ENCODE results near the gene ACYP2.
"Not testable (repeated sequence)": the region's sequence is repeated elsewhere in the genome, so short reads cannot be mapped to it uniquely, and the experiment has no call there.

Gene ACYP2

DNA sequence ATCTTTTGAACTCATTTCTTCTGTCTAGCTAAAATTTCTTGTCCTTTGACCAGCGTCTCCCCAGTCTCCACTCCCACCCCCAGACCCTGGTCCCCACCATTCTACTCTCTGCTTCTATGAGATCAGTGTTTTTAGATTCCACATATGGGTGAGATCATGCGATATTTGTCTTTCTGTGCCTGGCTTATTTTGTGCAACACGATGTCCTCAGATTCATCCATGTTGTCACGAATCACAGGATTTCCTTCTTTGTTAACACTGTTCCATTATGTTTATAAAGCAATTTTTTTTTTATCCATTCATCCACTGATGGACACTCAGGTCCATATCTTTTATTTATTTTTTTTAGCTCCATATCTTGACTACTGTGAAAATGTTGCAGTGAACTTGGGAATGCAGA is 16.0 kb upstream of the ACYP2 start:
- no peak for DNase-seq (ENCODE audit: low read depth in 2 of 2)

DNA sequence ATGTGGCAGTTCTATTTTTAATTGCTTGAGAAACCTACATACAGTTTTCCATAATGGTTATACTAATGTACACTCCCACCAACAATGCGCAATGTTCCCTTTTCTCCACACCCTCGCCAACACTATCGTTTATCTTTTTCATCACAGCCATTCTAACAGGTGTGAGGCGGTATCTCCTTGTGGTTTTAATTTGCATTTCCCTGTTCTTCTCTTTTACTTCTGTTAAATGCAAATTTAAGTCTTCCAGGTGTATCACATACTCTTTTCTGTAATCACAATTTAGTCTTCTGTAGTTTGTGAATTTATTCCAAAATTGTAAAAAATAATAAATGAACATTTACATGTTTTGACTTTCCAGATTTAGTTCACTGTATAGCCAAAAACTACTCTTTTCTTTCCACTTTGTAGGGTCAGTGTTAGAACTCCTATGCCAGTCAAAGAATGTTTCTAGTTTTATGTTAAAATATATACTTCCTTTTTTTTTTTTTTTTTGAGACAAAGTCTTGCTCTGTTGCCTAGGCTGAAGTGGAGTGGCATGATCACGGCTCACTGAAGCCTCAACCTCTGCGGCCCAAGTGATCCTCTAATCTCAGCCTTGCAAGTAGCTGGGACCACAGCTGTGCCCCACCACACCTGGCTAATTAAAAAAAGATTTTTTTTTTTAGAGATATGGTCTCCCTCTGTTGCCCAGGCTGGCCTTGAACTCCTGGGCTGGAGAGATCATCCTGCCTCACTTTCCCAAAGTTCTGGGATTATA is 15.4 kb upstream of the ACYP2 start:
- DNase-seq (ENCODE audit: low read depth in 2 of 2): no peak

DNA sequence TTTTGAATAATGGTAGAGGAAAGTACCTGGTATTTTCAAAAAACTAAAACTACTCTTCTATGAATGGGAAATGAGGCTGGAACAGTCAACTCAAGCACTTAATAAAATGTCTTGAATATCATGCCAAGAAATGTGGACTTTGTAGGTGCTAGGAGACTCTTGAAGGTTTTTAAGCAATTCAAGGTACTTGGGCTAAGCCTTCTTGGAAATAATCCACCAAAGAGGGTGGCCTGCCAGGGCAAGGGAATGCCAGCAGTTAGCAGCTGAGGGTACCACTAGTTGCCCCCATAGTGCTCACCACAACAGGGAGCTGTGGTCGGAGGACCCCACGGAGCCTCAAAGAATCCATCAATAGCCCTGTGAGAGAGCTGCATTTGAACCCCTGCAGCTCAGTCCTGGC is 14.6 kb upstream of the ACYP2 start:
- no peak for DNase-seq (ENCODE audit: low read depth in 2 of 2)

GRCh38 chr2:54103454-54104314 is 11.7 kb upstream of the ACYP2 start:
- no peak for DNase-seq (ENCODE audit: low read depth in 2 of 2)

DNA sequence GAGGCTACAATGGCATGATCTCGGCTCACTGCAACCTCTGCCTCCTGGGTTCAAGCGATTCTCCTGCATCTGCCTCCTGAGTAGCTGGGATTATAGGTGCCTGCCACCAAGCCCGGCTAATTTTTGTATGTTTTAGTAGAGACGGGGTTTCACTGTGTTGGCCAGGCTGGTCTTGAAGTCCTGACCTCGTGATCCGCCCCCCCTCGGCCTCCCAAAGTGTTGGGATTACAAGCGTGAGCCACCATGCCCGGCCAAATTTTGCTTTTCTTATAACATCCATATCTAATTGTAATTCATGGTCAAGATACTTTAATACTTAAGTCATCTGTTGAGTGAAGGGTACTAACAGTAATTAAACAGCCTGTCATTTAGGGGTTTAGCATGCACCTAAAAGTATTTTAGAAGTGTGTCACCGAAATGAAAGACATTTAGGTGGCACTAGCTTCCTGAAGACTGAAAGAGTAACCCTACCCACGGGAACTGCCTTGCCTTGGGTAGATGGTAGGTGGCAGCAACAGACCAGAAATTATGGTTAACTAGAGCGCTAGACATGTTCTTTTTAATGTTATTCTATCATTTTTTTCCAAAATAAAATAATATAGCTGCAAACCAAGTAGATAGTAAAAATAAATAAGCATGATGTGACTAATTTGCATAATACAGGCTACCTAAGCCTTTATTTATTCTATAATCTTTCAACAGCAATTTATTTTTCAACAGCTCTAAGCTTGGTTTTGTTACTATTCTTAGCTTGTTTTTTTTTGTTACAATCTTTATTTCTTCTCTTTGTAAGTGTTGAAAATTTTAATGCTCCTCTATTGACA is 8.6 kb upstream of the ACYP2 start:
- no peak for DNase-seq (ENCODE audit: low read depth in 2 of 2)

GRCh38 chr2:54107455-54107764 is 8.0 kb upstream of the ACYP2 start:
- DNase-seq (ENCODE audit: low read depth in 2 of 2): no peak

DNA sequence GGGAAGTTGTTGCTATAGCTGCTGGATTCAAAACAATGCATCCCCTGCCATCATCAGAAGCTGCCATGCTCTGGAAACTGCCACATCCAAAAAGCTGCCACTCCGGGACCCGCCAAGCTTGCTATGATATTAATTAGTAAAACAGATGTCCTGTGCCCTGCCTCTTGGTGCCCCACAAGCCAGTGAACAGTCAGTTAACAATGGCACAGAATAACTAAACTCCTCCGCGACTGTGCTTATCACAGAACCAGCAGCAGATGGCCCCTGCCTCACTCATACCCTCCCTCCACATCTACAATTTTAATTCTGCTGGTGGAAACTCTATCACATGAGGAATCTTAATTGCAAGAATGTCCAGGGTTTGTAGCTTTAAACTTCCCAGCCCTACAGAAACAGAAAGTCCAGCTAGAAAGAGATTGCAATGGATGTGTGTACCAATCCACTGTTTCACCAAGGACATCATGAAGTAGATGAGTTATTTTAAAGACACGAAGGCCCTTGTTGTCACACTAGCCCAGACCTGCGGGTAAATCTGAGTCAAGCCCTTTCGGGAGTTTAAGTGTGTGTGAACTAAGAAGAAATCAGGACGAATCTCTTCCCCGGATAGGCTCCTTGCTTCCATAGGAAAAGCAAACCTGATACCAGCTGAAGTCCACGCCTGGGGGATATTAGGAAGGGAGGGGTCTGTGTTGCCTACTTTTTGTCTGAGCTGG is 7.4 kb upstream of the ACYP2 start:
- DNase-seq (ENCODE audit: low read depth in 2 of 2): no peak

GRCh38 chr2:54109848-54110247 is 5.6 kb upstream of the ACYP2 start:
- DNase-seq (ENCODE audit: low read depth in 2 of 2): no peak

GRCh38 chr2:54114479-54114878 is 936 bp upstream of the ACYP2 start:
- DNase-seq (ENCODE audit: low read depth in 2 of 2): not testable (repeated sequence)

DNA sequence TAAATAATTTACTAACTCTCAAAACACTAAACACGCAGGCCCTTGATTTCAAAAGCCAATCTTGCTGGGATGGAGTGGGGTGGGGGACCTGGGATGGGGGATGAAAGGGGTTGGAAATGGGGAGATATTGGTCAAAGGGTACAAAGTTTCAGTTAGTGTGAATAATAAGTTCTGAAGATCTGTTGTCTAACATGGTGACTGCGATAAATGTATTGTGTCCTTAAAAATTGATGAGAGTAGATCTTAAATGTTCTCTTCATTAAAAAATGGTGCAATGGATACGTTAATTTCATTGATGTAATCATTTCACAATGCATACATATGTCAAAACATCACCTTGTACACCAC is 505 bp upstream of the ACYP2 start:
- DNase-seq (ENCODE audit: low read depth in 2 of 2): no peak

DNA sequence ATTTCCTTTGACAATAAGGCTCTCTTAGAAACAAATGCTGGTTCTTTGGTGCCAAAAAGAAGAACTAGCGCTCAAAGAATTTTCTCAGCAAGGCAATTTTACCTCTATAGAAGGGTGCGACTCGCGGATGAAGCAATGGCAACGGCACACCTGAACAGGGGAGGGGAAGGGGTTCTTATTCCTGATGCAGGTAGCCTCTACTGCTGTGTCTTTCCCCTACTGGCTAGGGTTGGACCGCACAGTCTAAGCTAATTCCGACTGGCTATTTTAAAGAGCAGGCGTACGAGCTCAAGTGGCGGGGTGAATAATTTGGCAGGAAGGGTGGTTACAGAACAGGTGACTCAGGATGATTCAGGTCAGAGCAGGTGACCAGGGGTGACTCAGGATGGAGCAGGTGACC is 1.2 kb downstream of the ACYP2 start:
- DNase-seq (ENCODE audit: low read depth in 2 of 2): not testable (repeated sequence)

- no peak for DNase-seq (ENCODE audit: low read depth in 2 of 2)
Measured at GRCh38 chr2:54120950-54121349, 5.5 kb downstream of the ACYP2 start.

- no peak for DNase-seq (ENCODE audit: low read depth in 2 of 2)
Measured at GRCh38 chr2:54122171-54122935, 6.9 kb downstream of the ACYP2 start.

DNA sequence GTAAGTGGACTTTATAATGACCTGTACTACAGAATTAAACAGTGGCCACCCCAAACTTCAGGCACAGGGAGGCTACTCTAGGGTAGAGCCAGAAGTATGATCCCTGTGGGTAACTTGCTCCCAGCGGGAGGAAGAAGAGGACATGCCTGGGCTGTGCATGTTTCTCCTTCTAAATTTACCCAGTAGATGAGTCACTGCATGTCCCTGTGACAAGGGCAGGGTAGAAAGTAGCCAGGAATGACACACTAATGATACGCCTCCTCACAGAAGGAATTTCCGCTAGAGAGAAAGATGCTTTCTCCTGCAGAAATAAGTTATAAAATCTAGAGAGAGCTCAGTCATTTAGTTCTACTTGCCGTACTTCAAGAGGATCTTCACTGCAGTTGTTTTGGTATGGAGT is 7.5 kb downstream of the ACYP2 start:
- DNase-seq (ENCODE audit: low read depth in 2 of 2): no peak

DNA sequence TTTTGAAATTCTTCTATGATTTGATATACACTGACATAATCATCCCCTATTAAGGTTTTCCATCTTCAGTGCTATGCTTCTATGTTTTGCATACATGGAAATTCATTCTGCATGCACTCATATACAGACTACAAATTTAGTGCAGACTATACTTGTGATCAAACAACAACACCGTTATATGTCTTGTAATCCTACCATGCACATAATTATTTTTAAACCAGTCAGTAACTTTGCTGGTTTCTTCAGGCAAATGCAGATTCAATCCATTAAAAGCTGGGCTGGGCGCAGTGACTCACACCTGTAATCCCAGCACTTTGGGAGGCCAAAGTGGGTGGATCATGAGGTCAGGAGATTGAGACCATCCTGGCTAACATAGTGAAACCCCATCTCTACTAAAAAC is 11.8 kb downstream of the ACYP2 start:
- DNase-seq (ENCODE audit: low read depth in 2 of 2): not testable (repeated sequence)

DNA sequence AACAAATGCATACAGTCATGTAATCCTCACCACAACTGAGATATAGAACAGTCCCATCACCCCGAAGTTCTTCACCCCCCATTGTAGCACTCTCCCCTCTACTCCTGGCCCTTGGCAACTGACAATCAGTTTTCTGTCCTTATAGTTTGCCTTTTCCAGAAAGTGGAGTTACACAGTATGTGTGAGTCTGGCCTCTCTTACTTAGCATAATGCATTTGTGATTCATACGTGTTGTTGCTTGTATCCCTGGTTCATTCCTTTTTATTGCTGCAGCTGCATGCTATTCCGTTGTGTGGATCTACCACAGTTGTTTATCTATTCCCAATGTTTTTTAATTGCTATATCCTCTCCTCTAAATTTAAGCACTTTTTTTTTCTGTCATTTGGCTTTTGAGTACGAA is 17.6 kb downstream of the ACYP2 start:
- DNase-seq (ENCODE audit: low read depth in 2 of 2): no peak

DNA sequence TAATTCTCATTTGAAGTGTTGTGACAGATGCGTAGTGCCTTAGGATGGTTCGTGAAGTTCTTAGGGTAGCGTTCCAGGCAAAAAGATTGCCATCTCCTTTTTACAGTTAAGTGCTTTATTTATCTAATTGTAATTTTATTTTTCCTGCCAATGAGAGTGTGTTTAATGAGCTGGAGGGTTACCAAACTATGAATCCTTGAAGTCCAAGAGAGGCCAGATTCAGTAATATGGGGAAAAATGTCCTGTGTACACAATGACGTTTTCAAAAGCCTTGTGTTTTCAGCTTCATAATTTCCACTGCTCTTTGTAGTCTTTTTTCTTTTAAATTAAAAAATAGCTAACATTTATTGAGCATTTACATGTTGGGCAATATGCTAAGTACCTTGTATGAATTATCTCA is 23.8 kb downstream of the ACYP2 start:
- DNase-seq (ENCODE audit: low read depth in 2 of 2): no peak

DNA sequence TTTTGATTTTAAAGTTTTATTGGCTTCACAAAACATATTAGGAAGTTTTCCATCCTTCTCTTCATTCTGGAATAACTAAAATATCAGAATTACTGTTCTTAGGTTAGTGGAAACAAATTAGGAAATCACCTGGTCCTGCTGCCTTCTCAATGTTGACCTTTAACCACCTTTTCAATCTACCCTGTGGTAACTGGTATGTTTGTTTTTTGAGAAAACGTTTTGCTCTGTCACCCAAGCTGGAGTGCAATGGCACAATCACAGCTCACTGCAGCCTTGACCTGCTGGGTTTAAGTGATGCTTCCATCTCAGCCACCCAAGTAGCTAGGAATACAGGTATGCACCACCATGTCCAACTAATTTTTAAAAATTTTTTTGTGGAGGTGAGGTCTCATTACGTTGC is 28.4 kb downstream of the ACYP2 start:
- no peak for DNase-seq (ENCODE audit: low read depth in 2 of 2)

GRCh38 chr2:54148391-54148790 is 33.0 kb downstream of the ACYP2 start:
- no peak for DNase-seq (ENCODE audit: low read depth in 2 of 2)

DNA sequence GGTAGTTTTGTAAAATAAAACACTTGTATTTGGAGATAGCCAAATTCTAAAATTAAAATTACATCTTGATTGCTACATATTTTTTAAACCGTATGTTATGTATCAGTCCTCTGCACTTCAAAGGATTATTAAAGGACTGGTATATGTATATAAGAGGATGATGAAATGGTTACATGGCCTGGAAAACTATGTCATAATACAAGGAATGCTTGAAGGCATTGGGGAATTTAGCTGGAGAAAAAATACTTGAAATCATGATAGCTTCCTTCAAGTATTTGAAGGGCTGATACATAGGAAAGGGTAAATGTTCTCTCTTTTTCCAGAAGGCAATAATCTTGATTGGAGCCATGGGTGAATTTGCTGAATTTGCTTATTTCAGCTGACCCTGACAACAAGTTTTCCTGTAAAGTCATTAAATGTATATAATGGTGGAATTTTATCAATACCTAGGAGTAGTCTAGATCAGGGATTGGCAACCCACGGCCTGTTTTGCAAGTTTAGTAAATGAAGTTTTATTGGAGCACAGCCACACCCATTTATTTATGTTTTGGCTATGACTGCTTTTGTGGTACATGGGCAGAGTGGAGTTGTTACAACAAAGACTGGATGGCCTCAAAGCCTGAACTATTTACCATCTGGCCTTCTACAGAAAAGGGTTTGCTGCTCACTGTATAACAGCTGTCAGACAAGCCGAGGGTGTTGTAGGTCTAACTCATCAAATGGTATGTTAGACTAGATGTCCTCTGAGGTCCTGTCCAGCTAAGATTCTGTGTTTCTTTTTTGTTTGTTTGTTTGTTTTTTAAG is 34.4 kb downstream of the ACYP2 start:
- no peak for DNase-seq (ENCODE audit: low read depth in 2 of 2)

Measured in stimulated activated CD4-positive, alpha-beta T cell treated with anti-CD3 and anti-CD28 coated beads, Interleukin-12 subunit alpha, Interleukin-12 subunit beta, amount 100 ng/mL, for 24 hours (primary cell).